Iris pigment epithelial cell (primary cell): ENCODE measurements around the gene INSRR.

ENCODE experiments used
- DNase-seq: peaks from one replicate; pipeline ENCODE4 v3.0.0-alpha.2; 2011; ENCODE audit warnings: low read depth

The INSRR gene

DNA sequence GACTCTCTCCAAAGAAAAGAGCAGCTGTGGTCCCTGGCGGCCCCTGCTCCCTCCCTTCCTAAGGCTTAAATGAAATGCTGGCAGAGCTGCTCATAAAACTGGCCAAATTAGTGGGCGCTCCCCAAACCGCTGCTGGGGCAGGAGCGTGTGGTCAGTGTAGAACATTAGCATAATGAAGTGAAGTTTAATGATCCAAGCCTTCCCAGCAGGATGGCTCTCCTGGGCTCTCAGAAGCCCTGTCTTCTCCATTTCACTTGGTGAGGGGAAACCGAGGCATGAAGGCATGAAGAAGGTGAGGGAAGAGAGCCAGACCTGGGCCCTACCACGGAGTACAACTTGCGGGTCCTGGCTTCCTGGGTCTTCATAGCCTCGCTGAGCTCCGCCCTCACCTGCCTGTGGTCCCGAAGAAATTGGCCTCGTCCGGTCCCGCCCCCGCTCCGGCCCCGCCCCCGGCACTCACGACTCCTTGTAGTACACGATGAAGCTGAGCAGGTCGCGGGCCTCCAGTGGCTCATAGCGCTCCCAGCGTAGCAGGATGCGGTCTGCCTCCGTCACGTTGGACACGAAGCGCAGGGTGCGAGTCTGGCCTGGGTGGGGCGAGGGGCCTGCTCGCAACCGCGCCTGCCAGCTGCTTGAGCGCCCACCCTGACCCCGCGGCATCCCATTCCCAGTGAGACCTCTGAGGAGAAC, 10.3 kb downstream of the INSRR start:
- no peak for DNase-seq

DNA sequence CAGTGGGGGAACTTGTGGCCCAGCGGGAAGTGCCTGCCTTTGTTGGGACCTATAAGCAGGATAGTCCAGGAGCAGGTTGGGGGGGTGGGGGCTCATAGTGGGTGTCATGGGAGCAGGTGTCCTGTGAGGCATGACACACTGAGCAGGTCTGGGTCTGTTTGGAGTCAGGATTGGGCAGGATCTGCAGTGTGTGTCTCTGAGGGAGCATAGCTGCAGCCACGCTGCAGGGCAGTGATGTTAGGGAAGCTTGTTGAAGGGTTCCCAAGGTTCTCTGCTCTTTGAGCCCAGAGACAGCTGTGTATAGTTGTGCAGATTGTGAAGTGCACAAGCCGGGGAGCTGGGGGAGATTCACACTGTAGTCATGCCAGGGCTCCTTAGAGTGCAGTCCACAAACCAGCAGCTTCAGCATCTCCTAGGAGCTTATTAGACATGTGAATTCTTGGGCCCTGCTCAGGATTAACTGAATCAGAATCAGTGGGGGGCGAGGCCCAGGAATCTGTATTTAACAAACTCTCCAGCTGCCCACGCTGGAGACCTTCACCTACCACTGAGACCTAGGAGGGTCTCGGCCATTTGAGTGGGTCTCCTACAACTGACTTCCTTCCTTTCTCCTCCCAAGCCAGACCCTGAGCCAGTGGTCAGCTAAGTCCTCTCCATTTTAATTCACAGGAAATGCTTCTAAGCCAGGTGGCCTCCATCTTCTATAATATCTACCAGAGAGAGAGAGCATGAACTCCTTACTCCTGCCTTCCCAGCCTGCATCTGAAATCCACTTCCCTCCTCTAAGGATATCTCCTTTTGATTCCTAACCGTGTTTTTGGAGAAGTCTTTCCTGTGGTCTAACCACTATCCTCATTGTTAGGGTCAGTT, 11.1 kb downstream of the INSRR start:
- no peak for DNase-seq

DNA sequence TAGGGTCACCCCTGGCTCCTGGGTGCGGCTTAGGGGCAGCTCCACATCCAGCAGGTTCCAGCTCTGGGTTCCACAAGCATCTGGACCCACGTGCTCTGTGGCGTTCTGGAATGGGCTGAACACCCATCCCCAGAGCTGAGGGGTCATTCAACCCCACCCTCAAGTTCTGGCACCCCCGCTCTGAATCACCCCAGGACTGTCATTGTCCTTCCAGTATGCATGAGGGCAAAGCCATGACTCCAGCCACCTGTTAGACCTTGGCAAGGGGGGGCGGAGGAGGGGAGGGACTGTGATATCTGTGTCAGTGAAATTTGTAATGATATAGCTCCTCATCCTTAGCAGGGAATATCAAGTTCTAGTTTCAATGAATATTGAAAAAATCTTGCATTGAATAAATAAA, 12.3 kb downstream of the INSRR start:
- no peak for DNase-seq

DNA sequence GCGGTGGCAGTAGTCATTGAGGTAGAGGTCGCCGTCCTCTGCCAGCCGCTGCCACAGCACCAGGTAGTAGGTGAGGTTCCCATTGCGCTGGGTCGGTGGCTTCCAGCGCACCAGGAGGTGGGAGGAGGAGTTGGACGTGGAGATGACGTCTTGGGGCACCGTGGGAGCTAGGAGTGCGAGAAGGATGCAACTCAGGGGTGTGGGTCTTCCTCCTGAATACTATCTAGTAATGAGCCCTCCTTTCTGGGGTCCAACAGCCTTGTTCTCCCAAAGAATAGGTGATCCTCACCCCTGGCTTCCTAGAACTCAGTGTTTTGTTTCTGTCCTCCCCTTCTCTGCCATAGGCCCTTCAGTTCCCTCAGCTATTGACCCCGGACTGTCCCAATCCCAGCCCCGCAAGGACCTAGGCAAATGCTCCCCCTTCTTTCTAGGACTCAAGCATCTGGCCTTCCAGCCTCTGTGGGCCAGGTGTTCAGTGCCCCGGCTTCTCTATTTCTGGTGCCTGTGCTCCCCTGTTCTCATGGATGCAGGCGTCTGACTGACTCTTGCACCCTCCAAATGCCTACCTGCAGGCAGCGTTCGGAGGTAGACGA, 12.9 kb downstream of the INSRR start:
- DNase-seq = no peak

- no peak for DNase-seq
Measured at GRCh38 chr1:156845055-156845952, 13.6 kb downstream of the INSRR start.

GRCh38 chr1:156844638-156845037, 14.3 kb downstream of the INSRR start:
- DNase-seq = no peak

GRCh38 chr1:156844102-156844501, 14.8 kb downstream of the INSRR start:
- DNase-seq = no peak

DNA sequence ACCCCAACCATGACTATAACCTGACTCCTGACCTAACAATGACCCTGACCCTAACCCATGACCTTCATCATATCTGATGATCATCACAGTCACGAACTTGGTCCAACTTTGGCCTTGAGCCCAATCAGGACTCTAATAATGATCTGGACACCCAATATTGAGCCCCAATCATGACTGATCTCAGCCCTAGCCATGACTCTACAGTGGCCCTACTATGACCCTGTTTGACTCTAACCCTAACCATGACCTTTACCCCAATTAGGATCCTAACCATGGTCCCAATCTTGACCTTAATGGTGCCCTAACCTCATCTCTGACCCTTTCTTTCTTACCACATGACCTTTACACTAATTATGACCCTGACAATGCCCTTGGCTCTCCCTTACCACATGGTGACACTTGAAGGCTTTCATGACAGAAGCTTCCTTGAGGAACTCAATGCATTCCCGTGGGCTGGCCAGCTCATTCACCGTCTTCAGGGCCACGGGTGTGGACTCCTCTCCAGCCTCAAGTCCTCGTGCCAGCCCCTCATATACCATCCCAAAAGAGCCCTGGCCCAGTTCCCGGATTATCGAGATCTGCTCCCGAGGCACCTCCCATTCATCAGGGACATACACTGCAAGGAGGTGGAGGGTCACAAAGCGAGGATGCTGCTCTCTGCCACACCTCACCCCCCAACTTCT, 16.2 kb downstream of the INSRR start:
- no peak for DNase-seq

- no peak for DNase-seq
Measured at GRCh38 chr1:156841295-156841855, 17.5 kb downstream of the INSRR start.

DNA sequence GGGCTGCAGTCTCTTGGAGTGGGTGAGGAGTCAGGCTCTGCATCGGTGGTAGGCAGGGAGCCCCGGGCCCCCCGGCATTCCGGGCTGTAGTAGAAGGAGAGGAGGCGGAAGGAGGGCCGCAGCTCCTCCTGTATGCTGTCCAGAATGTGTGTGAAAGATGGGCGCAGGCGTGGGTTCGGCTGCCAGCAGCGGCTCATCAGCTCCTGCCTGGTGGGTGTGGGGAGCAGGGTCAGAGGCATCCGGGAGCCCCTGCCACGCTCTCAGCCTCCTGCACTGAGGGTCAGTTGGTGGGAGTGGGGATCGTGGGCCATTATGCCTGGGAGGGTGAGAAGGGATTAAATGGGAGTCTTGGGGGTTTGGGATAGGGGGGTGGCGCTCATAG, 18.0 kb downstream of the INSRR start:
- no peak for DNase-seq

DNA sequence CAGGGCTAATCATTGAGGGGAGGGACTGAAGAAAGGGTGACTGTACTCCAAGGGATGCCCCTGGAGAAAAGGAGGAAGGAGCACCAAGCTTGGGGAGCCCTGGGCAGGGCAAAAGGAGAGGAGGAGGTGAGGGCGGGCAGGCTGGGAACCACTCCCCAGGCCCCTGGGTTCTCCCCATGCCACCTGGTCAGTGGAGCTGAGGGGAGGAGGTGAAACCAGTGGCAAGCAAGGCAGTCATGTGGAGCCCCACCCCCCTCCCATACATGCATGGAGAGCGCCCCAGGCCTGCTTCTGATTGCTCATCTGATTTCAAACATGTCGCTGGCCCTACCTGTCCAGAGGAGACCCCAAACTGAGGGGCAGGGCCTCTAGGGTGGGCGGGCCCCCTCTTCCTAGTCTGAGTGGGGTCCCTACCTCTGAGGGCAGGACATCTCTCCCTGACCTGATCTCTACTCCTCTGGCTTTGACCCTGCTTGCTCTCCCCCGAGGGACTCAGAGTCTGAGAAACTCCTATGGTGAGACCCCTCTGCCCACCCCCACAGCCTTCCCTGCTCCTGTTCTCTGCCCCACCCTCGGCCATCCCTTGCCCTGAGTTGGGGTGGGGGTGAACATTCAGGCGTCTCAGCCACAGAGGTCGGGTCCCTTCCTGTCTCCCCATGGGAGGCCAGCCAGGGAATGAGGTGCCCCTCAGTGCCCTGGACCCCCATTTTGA, 18.6 kb downstream of the INSRR start:
- no peak for DNase-seq

DNA sequence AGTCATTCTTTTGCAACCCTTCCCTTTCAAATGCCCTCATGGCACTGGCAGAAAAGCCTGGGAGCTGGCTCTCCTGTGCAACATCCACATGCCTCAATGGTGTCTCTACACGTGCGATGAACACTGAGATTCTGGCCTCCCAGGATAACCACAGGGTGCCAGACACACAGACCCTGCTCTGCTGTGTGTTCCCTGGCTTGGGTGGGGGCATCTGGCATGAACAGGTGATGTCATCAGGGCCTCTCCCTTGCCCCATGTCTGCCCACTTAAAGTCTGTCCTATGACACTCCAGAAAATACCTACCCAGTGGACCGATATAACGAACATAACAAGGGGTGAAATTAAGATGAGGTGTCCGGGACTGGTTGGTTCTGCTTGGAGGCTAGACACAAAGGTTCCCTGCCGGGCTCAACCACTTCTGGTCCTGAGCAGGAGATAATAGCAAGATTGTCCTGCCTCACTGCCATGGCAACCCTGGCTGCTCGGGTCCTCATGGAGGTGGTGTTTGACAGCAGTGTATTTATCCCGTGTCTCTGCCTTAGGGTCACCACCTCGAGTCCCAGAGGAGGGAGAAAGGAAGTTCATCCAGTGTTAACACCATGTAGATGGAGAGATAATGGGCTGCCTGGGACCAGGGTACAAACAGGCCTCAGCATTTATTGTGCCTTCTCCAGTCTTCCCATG, 19.3 kb downstream of the INSRR start:
- DNase-seq = no peak

DNA sequence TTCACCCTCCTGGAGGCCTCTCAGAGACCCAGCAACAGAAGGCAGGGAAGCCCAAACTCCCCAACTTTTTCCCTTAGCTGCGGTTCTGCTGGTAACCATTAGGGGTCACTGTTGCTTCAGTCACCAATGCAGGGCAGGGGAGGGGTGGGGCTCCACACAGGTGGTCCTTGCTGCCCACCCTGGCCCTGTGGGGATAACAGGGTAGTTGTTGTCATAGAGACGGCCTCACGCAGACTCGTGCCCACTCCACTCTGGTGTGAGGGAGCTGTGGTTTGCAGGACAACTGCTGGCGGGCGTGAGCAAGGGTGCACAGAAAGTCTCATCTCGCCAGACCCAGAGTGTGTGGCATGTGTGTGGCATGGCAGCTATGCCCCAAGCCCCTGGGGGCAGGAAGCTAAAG, 19.9 kb downstream of the INSRR start:
- DNase-seq = no peak

GRCh38 chr1:156836892-156837291, 22.0 kb downstream of the INSRR start:
- DNase-seq = no peak

DNA sequence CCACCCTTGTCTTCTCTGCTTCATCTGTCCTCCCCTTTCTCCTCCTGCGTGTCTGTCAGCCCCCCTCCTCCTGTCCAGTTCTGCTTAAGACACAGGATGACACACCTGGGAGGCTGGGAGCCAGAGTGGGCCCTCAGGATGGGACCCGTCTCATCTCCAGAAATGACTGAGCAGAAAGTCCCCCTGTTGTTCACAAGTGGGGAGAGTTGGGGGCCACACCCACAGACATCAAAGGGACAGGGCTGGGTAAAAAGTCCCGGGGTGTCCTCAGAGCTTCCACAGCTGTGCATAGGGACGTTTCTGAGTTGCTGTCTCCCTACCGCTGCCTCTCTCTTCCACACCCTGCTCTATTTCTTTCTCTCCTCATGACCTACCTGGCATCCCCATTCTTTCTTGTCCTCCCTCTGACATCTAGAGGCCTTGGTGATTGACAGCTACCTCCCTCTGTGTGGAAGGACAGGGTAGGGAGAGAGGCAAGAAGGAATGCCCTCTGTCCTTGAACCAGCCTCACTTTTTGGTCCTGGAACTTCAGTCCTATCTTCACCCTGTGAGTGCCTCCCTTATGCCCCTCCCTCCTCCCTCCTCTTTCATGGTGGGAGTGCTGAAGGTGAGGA, 22.8 kb downstream of the INSRR start:
- DNase-seq = no peak

GRCh38 chr1:156834322-156834721, 24.6 kb downstream of the INSRR start:
- no peak for DNase-seq

DNA sequence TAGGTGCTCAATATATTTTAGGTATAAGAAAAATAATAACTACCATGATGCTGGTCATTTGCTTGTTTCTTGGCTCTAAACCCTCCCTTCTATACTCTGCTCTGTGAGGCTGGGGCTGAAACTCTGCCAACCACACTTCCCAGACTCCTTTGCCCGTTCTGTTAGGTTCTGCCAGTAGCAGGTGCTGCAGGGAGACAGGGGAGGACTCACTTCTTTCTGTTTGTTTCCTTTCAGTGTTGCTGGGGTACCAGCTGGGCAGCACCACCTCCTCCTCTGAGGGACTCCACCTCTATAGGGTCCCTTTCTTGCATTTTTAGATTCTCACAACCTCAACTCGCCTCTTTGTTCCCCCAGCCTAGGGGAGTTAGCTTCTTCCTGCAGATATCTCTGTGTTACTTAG, 25.3 kb downstream of the INSRR start:
- no peak for DNase-seq

DNA sequence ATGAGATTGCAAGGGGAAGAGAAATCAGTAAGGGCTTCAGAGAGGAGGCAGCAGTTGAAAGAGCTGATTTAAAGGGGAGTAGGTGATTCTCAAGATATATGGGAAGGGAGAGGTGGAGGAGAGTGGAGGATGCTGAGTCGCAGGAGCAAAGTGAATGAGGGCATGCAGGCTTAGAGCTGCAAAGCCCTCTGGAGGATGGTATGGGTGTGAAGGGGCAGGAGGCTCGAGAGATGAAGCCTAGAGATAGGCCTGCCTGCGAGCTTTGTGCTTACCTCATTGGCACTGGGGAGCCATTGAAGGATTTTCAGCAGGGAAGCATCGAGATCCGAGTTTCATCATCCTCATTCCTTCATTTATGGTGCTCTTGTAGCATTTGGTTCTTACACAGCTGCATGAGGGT, 26.5 kb downstream of the INSRR start:
- no peak for DNase-seq

- DNase-seq = no peak
Measured at GRCh38 chr1:156828400-156829124, 30.4 kb downstream of the INSRR start.
